A549 (cell line): Measurements from ENCODE around the gene KCNA2. TPM values are rescaled to one million over a fixed set of nuclear protein-coding genes. Genes with fewer than 3 reads are reported as not detected.

Source experiments
- ATAC-seq, 2 experiments: fragments of 200-7000 bp in 1 of 2; fragments of >200 bp in 1 of 2; cut with Nextera tagmentation in 1 of 2; cut with Tn5 transposase in 1 of 2; 3 replicates each; pipeline versions ENCODE4 v1.8.0 to v1.9.1; 2018 to 2020; ENCODE audit warnings: mild to moderate bottlenecking in 1 of 2, moderate library complexity in 1 of 2
- CTCF ChIA-PET: fragments of 300-600 bp; sonication (Branson Sonifier 250); formaldehyde crosslinking; extraction: SDS; loops from one replicate; lab custom pipeline; 2021; ENCODE audit warnings: antibody characterized with exemption, inconsistent platforms; lab: Yijun Ruan, JAX
- POLR2A ChIA-PET: fragments of 350-600 bp; formaldehyde crosslinking; extraction: SDS; loops from one replicate; lab custom pipeline; 2021; ENCODE audit warnings: antibody characterized with exemption, inconsistent platforms; lab: Yijun Ruan, JAX
- DNase-seq, 2 experiments: peaks; one replicate each; pipeline versions ENCODE4 v3.0.0 to v3.0.0-alpha.2; 2011 to 2016; ENCODE audit warnings: low read depth in 1 of 2, low spot score in 1 of 2
- FAIRE-seq: peaks from 2 replicates; lab custom pipeline; 2011; peaks lifted over from hg19 to GRCh38; lab: Jason Lieb, UNC
- H3K27ac ChIP-seq, 2 experiments: fragments of >200 bp; sonication (Bioruptor Twin); formaldehyde crosslinking; 3 replicates each; pipeline ENCODE4 v1.5.1; 2016 to 2017
- H3K4me1 ChIP-seq: fragments of >200 bp; sonication (Bioruptor Twin); formaldehyde crosslinking; 3 replicates; pipeline ENCODE4 v1.6.1; 2016
- H3K4me2 ChIP-seq: fragments of >200 bp; sonication (Bioruptor Twin); formaldehyde crosslinking; 3 replicates; pipeline ENCODE4 v1.6.1; 2016
- H3K4me3 ChIP-seq: fragments of >200 bp; sonication (Bioruptor Twin); formaldehyde crosslinking; 3 replicates; pipeline ENCODE4 v1.5.1; 2016
- H3K9me3 ChIP-seq: fragments of >200 bp; sonication (Bioruptor Twin); formaldehyde crosslinking; 3 replicates; pipeline ENCODE4 v1.6.1; 2016
- BCL3 ChIP-seq: fragments of >200 bp; sonication (Bioruptor Twin); formaldehyde crosslinking; IDR thresholded peaks from 3 replicates; pipeline ENCODE4 v1.6.1; 2016
- CBX8 ChIP-seq: fragments of 200-600 bp; sonication (generic); IDR thresholded peaks from 2 replicates; pipeline ENCODE4 v1.6.1; 2016
- CTCF ChIP-seq: fragments of >200 bp; sonication (Bioruptor Twin); formaldehyde crosslinking; IDR thresholded peaks from 3 replicates; pipeline ENCODE4 v1.5.1; 2016
- EHF ChIP-seq: fragments of 250-450 bp; sonication (Bioruptor Pico); IDR thresholded peaks from 2 replicates; pipeline ENCODE4 v1.5.0; 2020; ENCODE audit warnings: mild to moderate bottlenecking
- ELK1 ChIP-seq: fragments of 150-350 bp; IDR thresholded peaks from 2 replicates; pipeline ENCODE4 v1.6.1; 2014; ENCODE audit warnings: low read depth, mild to moderate bottlenecking, low read length
- GATA3 ChIP-seq: IDR thresholded peaks from 2 replicates; pipeline ENCODE4 v1.6.1; 2012; ENCODE audit warnings: borderline replicate concordance
- HES2 ChIP-seq: fragments of >200 bp; sonication (Bioruptor Twin); formaldehyde crosslinking; IDR thresholded peaks from 2 replicates; pipeline ENCODE4 v1.6.1; 2016
- HEYL ChIP-seq: fragments of 250-450 bp; sonication (Bioruptor Pico); IDR thresholded peaks from 2 replicates; pipeline ENCODE4 v1.8.0; 2021; ENCODE audit warnings: mild to moderate bottlenecking, moderate library complexity
- HMGXB4 ChIP-seq: fragments of 250-450 bp; sonication (Bioruptor Pico); IDR thresholded peaks from 2 replicates; pipeline ENCODE4 v1.5.0; 2021; ENCODE audit warnings: mild to moderate bottlenecking, moderate library complexity, borderline replicate concordance
- HOXA7 ChIP-seq: fragments of 250-450 bp; sonication (Bioruptor Pico); IDR thresholded peaks from 2 replicates; pipeline ENCODE4 v1.5.0; 2020; ENCODE audit warnings: mild to moderate bottlenecking, moderate library complexity
- MYC ChIP-seq: IDR thresholded peaks from 2 replicates; pipeline ENCODE4 v1.6.1; 2012; ENCODE audit warnings: mild to moderate bottlenecking, inconsistent platforms, low read length, improper control_type of control experiment, borderline replicate concordance
- REST ChIP-seq: fragments of 200-600 bp; sonication (generic); IDR thresholded peaks from 2 replicates; pipeline ENCODE4 v1.6.1; 2016; ENCODE audit warnings: antibody characterized with exemption, mild to moderate bottlenecking, moderate library complexity
- RNF2 ChIP-seq: fragments of 200-600 bp; sonication (generic); IDR thresholded peaks from 2 replicates; pipeline ENCODE4 v1.6.1; 2016; ENCODE audit warnings: low read depth, mild to moderate bottlenecking, antibody characterized with exemption, moderate library complexity, borderline replicate concordance
- SREBF2 ChIP-seq: fragments of 450-650 bp; IDR thresholded peaks from 2 replicates; pipeline ENCODE4 v1.6.1; 2014; ENCODE audit warnings: mild to moderate bottlenecking, moderate library complexity
- ZC3H11A ChIP-seq: fragments of 450-650 bp; IDR thresholded peaks from 2 replicates; pipeline ENCODE4 v1.6.1; 2014; ENCODE audit warnings: antibody characterized with exemption, mild to moderate bottlenecking
- WGBS: methylation state at CpG from one replicate; pipeline ENCODE4 v1.1.6; 2017; ENCODE audit errors: missing lambda C conversion rate; 5-methylcytosine and 5-hydroxymethylcytosine counted together
- polyA plus RNA-seq, 4 experiments: library from polyadenylated mRNA; depleted of rRNA in 3 of 4; stranded (reverse); fragments of >200 nt; fragmentation: RNase III in 1 of 4; extraction: RNeasy Plus Mini Kit Qiagen cat#74134 plus additional on column Dnase treatment in 1 of 4; gene quantifications; 2 replicates in 3 of 4; 3 replicates in 1 of 4; pipeline ENCODE4 v1.2.3, GENCODE V29; 2011 to 2017

The KCNA2 gene
- polyA plus RNA-seq, 2 of the 4 experiments (the other 2 are of a cell fraction), result 0.04 to 0.05 TPM

GRCh38 chr1:110631836-110632620, 25.9 kb upstream of the KCNA2 start:
- CTCF ChIA-PET, result interaction anchor here (0.6 to 4.8 kb wide), 8 partner anchors 12 to 149 kb away, joined by 3 to 33 read pairs (median 4); no protein-coding TSS in a partner anchor
- no peak for ATAC-seq
- POLR2A ChIA-PET, result no interaction called here
- H3K27ac ChIP-seq, result no peak overlapping the region
- H3K4me2 ChIP-seq, result no peak overlapping the region
- no peak for DNase-seq
- no peaks in the 10 kb centered on the region for H3K4me1 ChIP-seq
- WGBS, result 19% methylated on average over 6 of the region's 6 CpGs
- no peak for FAIRE-seq
- no peak overlapping the region for H3K4me3 ChIP-seq
- H3K9me3 ChIP-seq, result no peaks in the 10 kb centered on the region
- TF ChIP-seq HEYL (CRISPR knock-in tag) (no peak), HOXA7 (CRISPR knock-in tag) (no peak), SREBF2 (no peak), EHF (CRISPR knock-in tag) (no peak), ZC3H11A (no peak), REST (no peak), GATA3 (no peak), CTCF (no peak), HMGXB4 (CRISPR knock-in tag) (no peak), CBX8 (no peak), BCL3 (no peak), RNF2 (no peak), HES2 (no peak), MYC (no peak), ELK1 (no peak)
